HG02943 (cell line): Measurements from ENCODE around the gene SIK2.

Experiments used
- ATAC-seq: cut with Tn5 transposase; IDR thresholded peaks from one replicate; pipeline ENCODE4 v1.9.1; 2021; ENCODE audit warnings: mild to moderate bottlenecking, low read depth, moderate library complexity; ENCODE audit not compliant: unreplicated experiment

SIK2 gene

DNA sequence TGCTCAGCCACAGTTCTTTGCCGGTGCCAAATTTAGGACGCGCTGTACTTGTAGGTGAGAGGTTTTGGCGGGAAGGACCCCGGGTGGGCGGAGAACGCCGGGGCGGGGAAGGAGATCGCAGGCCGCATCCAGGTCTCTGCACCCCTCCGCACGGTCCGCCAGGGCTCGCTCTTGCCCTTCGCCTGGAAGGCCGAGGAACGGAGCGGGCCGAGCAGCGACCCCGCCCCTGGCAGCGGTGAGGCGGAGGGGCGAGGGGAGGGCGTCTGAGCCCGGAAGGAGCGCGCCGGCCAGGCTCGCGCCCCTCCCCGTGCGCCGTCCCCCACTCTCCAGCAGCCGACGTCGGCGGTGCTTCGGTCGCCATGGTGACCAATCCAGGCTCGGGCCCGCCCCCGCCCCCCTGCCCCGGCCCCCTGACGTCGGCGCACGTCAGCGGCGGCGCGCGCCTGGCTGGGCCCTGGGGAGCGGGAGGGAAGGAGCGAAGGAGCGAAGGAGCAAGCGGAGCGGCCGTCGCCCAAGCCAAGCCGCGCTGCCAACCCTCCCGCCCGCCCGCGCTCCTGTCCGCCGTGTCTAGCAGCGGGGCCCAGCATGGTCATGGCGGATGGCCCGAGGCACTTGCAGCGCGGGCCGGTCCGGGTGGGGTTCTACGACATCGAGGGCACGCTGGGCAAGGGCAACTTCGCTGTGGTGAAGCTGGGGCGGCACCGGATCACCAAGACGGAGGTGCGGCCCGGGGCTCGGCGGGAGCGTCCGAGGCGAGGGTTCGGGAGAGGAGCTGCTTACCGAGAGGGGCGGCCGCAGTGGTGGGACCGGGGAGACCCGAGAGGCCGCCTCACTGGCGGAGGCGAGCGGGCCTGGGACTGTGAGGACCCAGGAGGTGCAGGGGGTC, at the start of gene SIK2:
Gene SIK2 (plus strand): TSS at position 471 of the 886 bp plus-strand sequence. CDS start 115 bp downstream, at position 586.
- peak; percentile 75 for ATAC-seq

- ATAC-seq = no peak
Observed at GRCh38 chr11:111554532-111554931, 47.7 kb upstream of the SIK2 start.

GRCh38 chr11:111555255-111555654, 47.0 kb upstream of the SIK2 start:
- no peak for ATAC-seq

- no peak for ATAC-seq
Observed at GRCh38 chr11:111557425-111558111, 44.7 kb upstream of the SIK2 start.

- ATAC-seq = no peak
Observed at GRCh38 chr11:111559800-111560464, 42.3 kb upstream of the SIK2 start.

DNA sequence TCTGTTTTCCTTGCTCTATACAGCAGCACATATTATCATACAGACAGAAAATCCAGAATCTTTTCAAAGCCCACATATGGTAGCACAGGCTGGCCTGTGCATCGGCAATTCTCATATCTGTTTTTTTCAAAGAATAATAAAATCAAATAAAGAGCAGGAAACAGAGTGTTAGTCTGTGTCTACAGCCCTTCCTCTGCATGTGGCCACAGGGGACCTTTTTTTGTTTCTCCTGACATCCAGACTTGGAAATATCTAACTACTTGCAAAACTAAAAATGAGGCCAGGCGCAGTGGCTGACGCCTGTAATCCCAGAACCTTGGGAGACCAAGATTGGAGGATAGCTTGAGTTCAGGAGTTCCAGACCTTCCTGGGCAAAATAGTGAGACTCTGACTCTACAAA, 41.4 kb upstream of the SIK2 start:
- ATAC-seq = no peak

DNA sequence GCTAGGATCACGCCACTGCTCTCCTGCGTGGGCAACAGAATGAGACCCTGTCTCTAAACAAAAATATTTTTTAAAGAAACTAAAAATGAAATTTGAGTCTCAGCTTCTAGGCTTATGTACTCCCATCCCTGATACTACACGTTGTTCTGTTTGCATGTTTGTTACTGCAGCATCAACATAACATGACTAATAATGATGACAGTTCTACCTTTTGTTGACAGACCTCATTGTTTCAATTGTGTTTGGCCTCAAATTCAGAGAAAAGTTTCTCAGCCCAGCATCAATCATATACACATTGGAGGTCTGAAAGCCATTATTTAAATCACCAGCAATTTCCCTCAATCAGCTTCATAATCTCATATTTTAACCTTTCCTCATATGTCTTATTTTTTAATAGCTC, 40.9 kb upstream of the SIK2 start:
- ATAC-seq = no peak

DNA sequence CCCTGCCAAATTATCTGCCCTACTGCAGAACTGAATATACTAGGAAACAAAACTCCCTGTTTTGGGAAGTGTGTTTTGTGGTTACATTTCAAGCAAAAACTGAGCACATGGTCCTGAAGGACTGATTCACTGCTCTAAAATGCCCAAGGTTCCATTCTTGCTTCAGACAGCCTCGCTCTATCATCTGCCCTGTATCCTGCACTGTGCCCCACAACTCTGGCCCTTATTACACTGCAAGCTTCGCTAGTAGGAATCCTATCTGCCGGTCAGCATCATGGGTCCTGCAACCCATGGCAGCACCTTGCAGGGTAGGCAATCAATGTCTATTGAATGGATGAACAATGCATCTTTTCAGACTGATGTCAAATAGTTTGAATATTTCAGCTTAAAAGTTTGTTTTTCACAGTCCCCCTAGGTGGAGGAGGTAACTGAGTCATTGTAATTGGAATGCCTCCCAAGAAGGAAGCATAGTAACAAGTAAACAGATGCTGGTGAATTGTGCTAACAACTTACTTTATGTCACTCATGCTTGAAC, 40.4 kb upstream of the SIK2 start:
- no peak for ATAC-seq

DNA sequence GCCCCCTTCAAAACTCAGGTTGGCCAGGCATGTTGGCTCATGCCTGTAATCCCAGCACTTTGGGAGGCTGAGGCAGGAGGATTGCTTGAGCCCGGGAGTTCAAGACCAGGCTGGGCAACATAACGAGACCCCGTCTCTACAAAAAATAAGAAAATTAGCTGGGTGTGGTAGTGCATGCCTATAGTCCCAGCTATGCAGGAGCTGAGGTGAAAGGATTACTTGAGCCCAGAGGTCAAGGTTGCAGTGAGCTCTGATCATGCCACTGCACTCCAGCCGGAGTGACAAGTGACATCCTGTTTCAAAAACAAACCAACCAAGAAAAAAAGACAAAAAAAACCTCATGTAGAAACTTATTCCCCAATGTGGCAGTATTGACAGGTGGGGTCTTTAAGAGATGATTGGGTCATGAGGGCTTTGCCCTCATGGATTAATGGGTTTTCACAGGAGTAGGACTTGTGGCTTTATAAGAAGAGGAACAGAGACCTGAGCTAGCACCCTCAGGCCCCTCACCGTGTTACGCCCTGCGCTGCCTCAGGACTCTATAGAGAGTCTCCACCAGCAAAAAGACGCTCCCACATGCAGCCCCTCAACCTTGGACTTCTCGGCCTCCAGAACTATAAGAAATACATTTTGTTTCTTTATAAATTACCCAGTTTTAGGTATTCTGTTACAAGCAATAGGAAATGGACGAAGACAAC, 39.4 kb upstream of the SIK2 start:
- ATAC-seq = no peak

DNA sequence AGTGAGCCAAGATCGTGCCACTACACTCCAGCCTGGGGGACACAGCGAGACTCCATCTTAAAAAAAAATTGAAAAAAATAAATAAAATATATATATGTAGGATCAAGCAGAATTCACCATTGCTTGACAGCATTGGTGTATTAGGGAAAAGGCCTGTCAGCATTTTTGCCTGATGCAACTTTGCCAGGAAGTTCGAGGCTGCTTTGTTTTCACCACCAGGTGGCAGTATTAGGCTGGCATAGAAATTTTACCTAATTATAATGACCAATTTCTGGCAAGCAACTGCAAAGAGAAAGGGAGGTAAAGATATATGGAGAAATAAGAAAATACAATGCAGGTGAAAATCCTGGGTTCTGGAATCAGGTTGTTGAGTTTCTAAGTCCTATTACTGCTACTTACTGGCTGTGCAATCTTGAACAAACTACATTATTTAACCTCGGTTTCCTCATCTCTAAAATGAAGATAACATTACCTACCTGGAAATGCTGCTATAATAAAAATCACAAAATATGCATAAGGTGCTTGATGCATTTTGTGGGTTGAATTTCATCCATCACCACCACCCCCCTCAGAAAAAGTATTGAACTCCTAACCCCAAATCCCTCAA, 37.0 kb upstream of the SIK2 start:
- no peak for ATAC-seq

GRCh38 chr11:111566324-111566723, 35.9 kb upstream of the SIK2 start:
- no peak for ATAC-seq

DNA sequence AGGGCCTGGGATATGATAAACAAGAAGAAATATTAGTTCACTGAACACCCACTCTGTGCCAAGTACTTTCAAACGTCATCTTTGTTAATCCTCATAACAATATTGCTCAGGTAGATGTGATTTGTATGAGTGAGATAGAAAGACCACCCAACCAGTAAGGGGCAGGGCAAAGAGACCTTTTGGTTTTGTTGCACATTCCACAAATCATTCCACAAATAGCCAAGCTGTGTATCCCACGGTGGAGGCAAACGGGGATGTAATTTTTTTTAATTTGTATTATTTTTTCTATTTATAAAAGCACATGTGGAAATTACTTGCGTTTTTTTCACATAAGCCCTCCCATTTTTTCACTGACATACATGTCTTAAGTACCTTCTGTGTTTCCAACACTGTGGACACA, 32.8 kb upstream of the SIK2 start:
- ATAC-seq = no peak

- no peak for ATAC-seq
Observed at GRCh38 chr11:111570796-111571195, 31.5 kb upstream of the SIK2 start.

- no peak for ATAC-seq
Observed at GRCh38 chr11:111571829-111572501, 30.3 kb upstream of the SIK2 start.

GRCh38 chr11:111572581-111572980, 29.7 kb upstream of the SIK2 start:
- no peak for ATAC-seq

DNA sequence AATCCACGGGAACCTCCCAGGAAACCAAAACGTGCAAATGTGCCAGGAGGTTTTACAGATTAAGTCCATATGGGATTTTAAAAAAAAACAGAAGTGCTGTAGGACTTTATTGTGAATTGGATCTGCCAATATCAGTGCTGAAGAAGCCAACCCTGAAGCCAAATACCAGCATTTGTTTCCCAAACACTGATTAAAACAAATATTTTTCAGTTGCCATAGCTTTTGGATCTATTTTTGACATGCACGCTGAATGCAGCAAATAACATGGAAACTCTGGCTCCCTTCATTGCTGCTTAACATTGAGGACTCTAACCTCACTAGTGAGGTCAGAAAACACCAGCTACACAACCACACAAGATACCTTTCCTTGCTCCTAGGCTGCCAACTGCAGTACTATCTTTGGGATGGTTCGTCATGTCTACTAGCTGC, 28.4 kb upstream of the SIK2 start:
- no peak for ATAC-seq

DNA sequence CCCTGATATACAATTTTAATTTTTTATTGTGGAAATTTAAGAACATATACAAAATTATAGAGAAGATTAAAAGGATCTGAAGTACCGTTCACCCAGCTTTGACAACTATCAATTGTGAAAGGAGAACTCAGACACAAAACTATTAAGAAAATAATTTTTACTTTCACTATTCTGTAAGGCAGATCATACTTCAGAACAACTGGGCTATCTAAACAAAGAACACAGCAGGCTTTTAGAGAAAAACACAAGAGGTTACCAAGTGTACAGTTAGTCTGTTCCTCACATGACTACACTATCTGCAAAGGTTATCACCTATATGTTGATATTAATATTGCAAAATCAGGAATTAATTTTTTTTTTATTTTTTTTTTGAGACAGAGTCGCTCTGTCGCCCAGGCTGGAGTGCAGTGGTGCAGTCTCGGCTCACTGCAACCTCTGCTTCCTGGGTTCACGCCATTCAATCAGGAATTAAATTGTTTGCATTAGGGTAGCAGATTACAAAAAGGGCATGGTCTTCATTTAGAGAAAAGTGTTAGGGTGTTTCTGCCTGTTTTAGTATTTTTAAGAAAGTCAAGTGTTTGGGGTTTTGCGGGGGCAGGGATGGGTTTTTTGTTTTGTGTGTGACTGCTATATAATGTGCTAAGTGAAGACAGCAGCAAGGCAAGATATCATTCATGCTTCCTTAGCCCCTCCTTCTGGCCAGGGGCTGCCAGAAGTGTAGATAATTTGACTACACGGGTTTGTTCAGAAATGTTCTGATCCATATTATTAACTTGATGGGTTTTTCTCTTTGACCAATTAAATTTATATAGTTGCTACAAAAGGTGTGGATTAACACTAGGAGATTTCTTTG, 27.6 kb upstream of the SIK2 start:
- ATAC-seq = no peak

DNA sequence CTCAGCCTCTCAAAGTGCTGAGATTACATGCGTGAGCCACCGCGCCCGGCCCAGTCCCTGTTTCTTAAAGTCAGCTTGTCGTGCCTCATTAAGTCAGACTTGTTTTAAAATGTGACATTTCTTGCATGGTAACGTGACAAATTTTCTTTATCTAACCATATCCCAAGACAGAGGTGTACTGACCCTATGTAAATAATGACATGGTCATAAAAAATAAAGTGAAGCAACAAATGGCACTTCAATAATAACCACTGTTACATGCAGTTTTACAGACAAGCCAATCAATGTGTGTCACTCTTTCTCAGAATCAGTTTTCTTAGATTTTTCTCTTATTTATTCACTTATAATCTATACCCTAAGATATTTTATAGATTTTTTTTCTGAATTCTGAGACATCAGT, 26.5 kb upstream of the SIK2 start:
- ATAC-seq = no peak

DNA sequence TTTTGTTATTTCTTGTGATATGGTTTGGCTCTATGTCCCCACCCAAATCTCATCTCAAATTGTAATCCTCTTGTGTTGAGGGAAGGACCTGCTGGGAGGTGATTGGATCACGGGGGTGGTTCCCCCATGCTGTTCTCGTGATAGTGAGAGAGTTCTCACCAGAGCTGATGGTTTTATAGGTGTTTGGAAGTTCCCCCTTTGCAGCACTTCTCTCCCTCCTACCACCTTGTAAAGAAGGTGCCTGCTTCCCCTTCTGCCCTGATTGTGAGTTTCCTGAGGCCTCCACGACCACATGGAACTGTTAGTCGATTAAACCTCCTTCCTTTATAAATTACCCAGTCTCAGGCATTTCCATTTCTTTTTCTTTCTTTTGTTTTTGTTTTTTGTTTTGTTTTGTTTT, 24.4 kb upstream of the SIK2 start:
- ATAC-seq = no peak
